Heart left ventricle (tissue), 16 donors: ENCODE measurements around the gene TNIK. TPM values are rescaled to one million over a fixed set of nuclear protein-coding genes. Genes with fewer than 3 reads are reported as not detected.
A peak's percentile ranks its signal among the peaks of the same experiment; 100 is the strongest.

ENCODE experiments used
- ATAC-seq, 4 donors: fragments of 200-7000 bp; cut with Tn5 transposase; one replicate each; pipeline ENCODE4 v1.9.1; 2020 to 2022; ENCODE audit warnings: moderate library complexity in 4 of 4, mild to moderate bottlenecking in 3 of 4, moderate number of reproducible peaks in 1 of 4
- DNase-seq, 5 donors: peaks; one replicate each; pipeline ENCODE4 v3.0.0-alpha.2; 2020
- H3K27ac ChIP-seq, 12 donors: fragments of 200-600 bp; sonication (generic) in 4 of 12; one replicate each; pipeline versions ENCODE4 v1.5.0 to v1.8.0; 2016 to 2022; ENCODE audit warnings: mild to moderate bottlenecking in 2 of 12
- H3K27me3 ChIP-seq, 9 donors: fragments of 200-600 bp; sonication (generic) in 2 of 9; one replicate each; pipeline versions ENCODE4 v1.5.1 to v1.8.0; 2016 to 2022; ENCODE audit warnings: mild to moderate bottlenecking in 3 of 9
- H3K36me3 ChIP-seq, 9 donors: fragments of 200-600 bp; sonication (generic) in 2 of 9; one replicate each; pipeline versions ENCODE4 v1.5.0 to v1.8.0; 2018 to 2022; ENCODE audit warnings: mild to moderate bottlenecking in 2 of 9
- H3K4me1 ChIP-seq, 12 donors: fragments of 200-600 bp; sonication (generic) in 4 of 12; one replicate each; pipeline versions ENCODE4 v1.5.0 to v1.8.0; 2016 to 2022; ENCODE audit warnings: mild to moderate bottlenecking in 3 of 12
- H3K4me3 ChIP-seq, 12 donors: fragments of 200-600 bp; sonication (generic) in 4 of 12; one replicate each; pipeline versions ENCODE4 v1.5.0 to v1.8.0; 2017 to 2022; ENCODE audit warnings: mild to moderate bottlenecking in 9 of 12, moderate library complexity in 4 of 12
- H3K9me3 ChIP-seq, 12 donors: fragments of 200-600 bp; sonication (generic) in 4 of 12; one replicate each; pipeline versions ENCODE4 v1.5.0 to v1.8.0; 2016 to 2022; ENCODE audit warnings: mild to moderate bottlenecking in 1 of 12
- POLR2A ChIP-seq, 2 donors: fragments of 450-650 bp; IDR thresholded peaks; one replicate each; pipeline ENCODE4 v1.6.1; 2017; ENCODE audit warnings: antibody characterized with exemption in 2 of 2, mild to moderate bottlenecking in 2 of 2, moderate library complexity in 2 of 2
- WGBS, 4 donors: extraction: QIAGEN DNeasy Blood & Tissue Kit in 2 of 4; methylation state at CpG; one replicate each; pipeline versions ENCODE4 v1.1.5 to v1.1.7; 2013 to 2018; 5-methylcytosine and 5-hydroxymethylcytosine counted together
- intact Hi-C, 10 donors: fragments of 100-400 bp; cut with DNase I; formaldehyde crosslinking; loops; one replicate each; pipeline versions ENCODE4 v1.11.1 to v1.14.2; 2022
- polyA plus RNA-seq, 2 donors: library from polyadenylated mRNA; stranded (reverse); fragments of 200-250 nt; gene quantifications; one replicate each; pipeline ENCODE4 v1.2.3, GENCODE V29; 2013
- total RNA-seq, 9 donors: library from RNA; depleted of rRNA in 2 of 9; stranded (reverse); fragments of >200 nt in 2 of 9; fragmentation: NEBNext Ultra II Directional in 3 of 9; extraction: Animal tissue kit (Norgen Biotek cat#: 25700) in 3 of 9; gene quantifications; one replicate each; pipeline versions ENCODE4 v1.1.0 to v1.2.4, GENCODE V29; 2016 to 2023
- TF ChIP-seq, protein P1 (sequence below), 12 donors: fragments of 200-600 bp; sonication (generic) in 4 of 12; IDR thresholded peaks; one replicate each; pipeline versions ENCODE4 v1.5.0 to v1.8.0; 2018 to 2022; ENCODE audit warnings: antibody characterized with exemption in 12 of 12, mild to moderate bottlenecking in 5 of 12
- donor health status: ischemic (EF 13 %, LVEDD 7.1; RV severe dilation, severe dysfunction).
- donor health status: healthy with polysubstance abuse.
- donor health status: DM: no; HTN: yes; CAD: no.
- donor health status: DM: no; HTN: no; CAD: no.
- donor health status: ischemic (EF 25% LVEDD 6.9; RV normal size, moderate dysfunction).
- donor health status: ischemic (EF 25% LVEDD 5.7; RV mildly dilated, moderate dysfunction).
- donor health status: healthy.
- donor health status: DM: yes; HTN: yes; CAD: no.
- donor health status: ischemic (EF 35%, LVEDD 5.7; RV mildly dilated, moderate dysfunction).
- donor health status: nonischemic (EF 11% LVEDD 7.7; RV severe dilation, severe dysfunction).
- donor health status: DM: yes; HTN: yes; CAD: no.
- donor health status: PGD.
- donor health status: ischemic (EF 29% LVEDD 5.4; RV normal size, mild dysfunction).
- donor health status: nonischemic (EF 23%, LVEDD 6.1; RV moderate dilation, normal function).

Gene TNIK
- total and polyA plus RNA-seq, 11 donors, result 12.3 to 51.6 (median 32.4) TPM

GRCh38 chr3:171487382-171487781, 27.2 kb upstream of the TNIK start:
- no peak overlapping the region for H3K27ac ChIP-seq
- no peak for TF ChIP-seq POLR2A (IDR thresholded peaks at IDR 0.05)
- TF ChIP-seq, protein P1, sequence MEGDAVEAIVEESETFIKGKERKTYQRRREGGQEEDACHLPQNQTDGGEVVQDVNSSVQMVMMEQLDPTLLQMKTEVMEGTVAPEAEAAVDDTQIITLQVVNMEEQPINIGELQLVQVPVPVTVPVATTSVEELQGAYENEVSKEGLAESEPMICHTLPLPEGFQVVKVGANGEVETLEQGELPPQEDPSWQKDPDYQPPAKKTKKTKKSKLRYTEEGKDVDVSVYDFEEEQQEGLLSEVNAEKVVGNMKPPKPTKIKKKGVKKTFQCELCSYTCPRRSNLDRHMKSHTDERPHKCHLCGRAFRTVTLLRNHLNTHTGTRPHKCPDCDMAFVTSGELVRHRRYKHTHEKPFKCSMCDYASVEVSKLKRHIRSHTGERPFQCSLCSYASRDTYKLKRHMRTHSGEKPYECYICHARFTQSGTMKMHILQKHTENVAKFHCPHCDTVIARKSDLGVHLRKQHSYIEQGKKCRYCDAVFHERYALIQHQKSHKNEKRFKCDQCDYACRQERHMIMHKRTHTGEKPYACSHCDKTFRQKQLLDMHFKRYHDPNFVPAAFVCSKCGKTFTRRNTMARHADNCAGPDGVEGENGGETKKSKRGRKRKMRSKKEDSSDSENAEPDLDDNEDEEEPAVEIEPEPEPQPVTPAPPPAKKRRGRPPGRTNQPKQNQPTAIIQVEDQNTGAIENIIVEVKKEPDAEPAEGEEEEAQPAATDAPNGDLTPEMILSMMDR (IDR thresholded peaks at IDR 0.05), result no peak
- H3K9me3 ChIP-seq, result peaks cover 0 to 5% (median 0%) of the 10 kb centered on the region in 12 donors
- WGBS, 4 donors, result 61 to 69% (median 63%) methylated on average over 4 of the region's 4 CpGs
- no peaks in the 10 kb centered on the region for H3K27me3 ChIP-seq
- intact Hi-C loops, result loop anchor here in 1 of 10 donors (10.0 kb wide), 1 partner anchor 57 kb away; no protein-coding TSS in a partner anchor
- no peak overlapping the region for H3K4me3 ChIP-seq
- DNase-seq (no peak), ATAC-seq (no peak)
- H3K4me1 ChIP-seq, result peaks cover 0 to 12% (median 0%) of the 10 kb centered on the region in 12 donors
- no peaks in the 10 kb centered on the region for H3K36me3 ChIP-seq

DNA sequence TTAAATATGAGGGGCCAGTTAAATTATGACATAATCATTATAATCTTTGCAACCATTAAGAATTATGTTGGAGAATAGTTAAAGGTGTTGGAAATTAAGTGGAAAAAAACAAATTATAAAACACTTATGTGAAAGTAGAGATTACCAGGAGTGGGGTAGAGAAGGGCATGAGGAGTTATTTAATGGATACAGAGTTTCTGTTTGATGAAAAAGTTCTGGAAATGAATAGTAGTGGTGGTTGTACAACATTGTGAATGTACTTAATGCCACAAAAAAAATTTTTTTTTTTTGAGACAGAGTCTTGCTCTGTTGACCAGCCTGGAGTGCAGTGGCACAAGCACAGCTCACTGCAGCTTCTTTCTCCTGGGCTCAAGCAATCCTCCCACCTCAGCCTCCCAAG, 25.1 kb upstream of the TNIK start:
- ATAC-seq, result no peak
- H3K4me1 ChIP-seq, result peaks cover 0 to 6% (median 0%) of the 10 kb centered on the region in 12 donors
- peaks cover 0 to 5% (median 0%) of the 10 kb centered on the region in 12 donors for H3K9me3 ChIP-seq
- intact Hi-C loops, result loop anchor here in 1 of 10 donors (10.0 kb wide), 1 partner anchor 59 kb away; no protein-coding TSS in a partner anchor
- H3K27me3 ChIP-seq, result no peaks in the 10 kb centered on the region
- no peak overlapping the region for H3K4me3 ChIP-seq
- H3K36me3 ChIP-seq, result no peaks in the 10 kb centered on the region
- no peak overlapping the region for H3K27ac ChIP-seq
- TF ChIP-seq, protein P1 (IDR thresholded peaks at IDR 0.05), result no peak
- no peak for TF ChIP-seq POLR2A (IDR thresholded peaks at IDR 0.05)
- DNase-seq, result no peak

- Histone ChIP-seq H3K36me3 (no peaks in the 10 kb centered on the region), H3K4me3 (no peak overlapping the region), H3K27ac (no peak overlapping the region), H3K9me3 (peaks cover 0 to 5% (median 0%) of the 10 kb centered on the region in 12 donors), H3K4me1 (peaks cover 0 to 6% (median 0%) of the 10 kb centered on the region in 12 donors), H3K27me3 (no peaks in the 10 kb centered on the region)
- TF ChIP-seq POLR2A (IDR thresholded peaks at IDR 0.05), result no peak
- TF ChIP-seq, protein P1 (IDR thresholded peaks at IDR 0.05), result no peak
- intact Hi-C loops, result loop anchor here in 1 of 10 donors (10.0 kb wide), 1 partner anchor 64 kb away; no protein-coding TSS in a partner anchor
- WGBS, 4 donors, result 62 to 68% (median 67%) methylated on average over 1 of the region's 1 CpG
- DNase-seq, result no peak
- ATAC-seq, result peak in 3 of 4 donors; percentile 39 to 50 (median 50)
Observed at GRCh38 chr3:171481011-171481410, 20.8 kb upstream of the TNIK start.

GRCh38 chr3:171480526-171480925, 20.3 kb upstream of the TNIK start:
- H3K4me3 ChIP-seq, result no peak overlapping the region
- ATAC-seq (no peak), DNase-seq (no peak)
- TF ChIP-seq POLR2A (IDR thresholded peaks at IDR 0.05), result no peak
- TF ChIP-seq, protein P1 (IDR thresholded peaks at IDR 0.05), result no peak
- H3K4me1 ChIP-seq, result peaks cover 0 to 6% (median 0%) of the 10 kb centered on the region in 12 donors
- intact Hi-C loops, result loop anchor here in 1 of 10 donors (10.0 kb wide), 1 partner anchor 64 kb away; no protein-coding TSS in a partner anchor
- WGBS, 4 donors, result 46 to 59% (median 51%) methylated on average over 1 of the region's 1 CpG
- no peaks in the 10 kb centered on the region for H3K27me3 ChIP-seq
- no peaks in the 10 kb centered on the region for H3K36me3 ChIP-seq
- H3K9me3 ChIP-seq, result peaks cover 0 to 5% (median 0%) of the 10 kb centered on the region in 12 donors
- H3K27ac ChIP-seq, result no peak overlapping the region
